GM18909 (cell line): ENCODE results near the gene C1GALT1C1.
A peak's percentile ranks its signal among the peaks of the same experiment; 100 is the strongest.
"Not testable (repeated sequence)": the region's sequence is repeated elsewhere in the genome, so short reads cannot be mapped to it uniquely, and the experiment has no call there.

ENCODE experiments used
- ATAC-seq: cut with Tn5 transposase; IDR thresholded peaks from one replicate; pipeline ENCODE4 v1.9.1; 2021; ENCODE audit warnings: mild to moderate bottlenecking; ENCODE audit not compliant: unreplicated experiment, poor library complexity

Gene C1GALT1C1

GRCh38 chrX:120629667-120630537 lies at the start of gene C1GALT1C1:
TSS of gene C1GALT1C1 (minus strand) at chrX:120630054. CDS start at chrX:120627166, 2,888 bp downstream.
- peak; percentile 97 for ATAC-seq

- no peak for ATAC-seq
Measured at GRCh38 chrX:120677004-120677652, 47.3 kb upstream of the C1GALT1C1 start.

GRCh38 chrX:120672841-120673530 lies 43.1 kb upstream of the C1GALT1C1 start:
- ATAC-seq, result no peak

- ATAC-seq, result no peak
Measured at GRCh38 chrX:120672389-120672788, 42.5 kb upstream of the C1GALT1C1 start.

- ATAC-seq, result no peak
Measured at GRCh38 chrX:120671963-120672362, 42.1 kb upstream of the C1GALT1C1 start.

GRCh38 chrX:120668357-120668756 lies 38.5 kb upstream of the C1GALT1C1 start:
- ATAC-seq, result no peak

GRCh38 chrX:120664535-120664934 lies 34.7 kb upstream of the C1GALT1C1 start:
- not testable (repeated sequence) for ATAC-seq

GRCh38 chrX:120664081-120664480 lies 34.2 kb upstream of the C1GALT1C1 start:
- no peak for ATAC-seq

GRCh38 chrX:120662662-120663061 lies 32.8 kb upstream of the C1GALT1C1 start:
- no peak for ATAC-seq

- no peak for ATAC-seq
Measured at GRCh38 chrX:120660637-120661036, 30.8 kb upstream of the C1GALT1C1 start.

- no peak for ATAC-seq
Measured at GRCh38 chrX:120653000-120653399, 23.1 kb upstream of the C1GALT1C1 start.

GRCh38 chrX:120652256-120652655 lies 22.4 kb upstream of the C1GALT1C1 start:
- not testable (repeated sequence) for ATAC-seq

GRCh38 chrX:120647127-120647526 lies 17.3 kb upstream of the C1GALT1C1 start:
- no peak for ATAC-seq

- no peak for ATAC-seq
Measured at GRCh38 chrX:120642871-120643270, 13.0 kb upstream of the C1GALT1C1 start.

GRCh38 chrX:120638619-120639018 lies 8.8 kb upstream of the C1GALT1C1 start:
- no peak for ATAC-seq

GRCh38 chrX:120625371-120625770 lies 4.5 kb downstream of the C1GALT1C1 start:
- no peak for ATAC-seq

- no peak for ATAC-seq
Measured at GRCh38 chrX:120617996-120618630, 11.7 kb downstream of the C1GALT1C1 start.

GRCh38 chrX:120614816-120615215 lies 15.0 kb downstream of the C1GALT1C1 start:
- no peak for ATAC-seq

- ATAC-seq, result no peak
Measured at GRCh38 chrX:120612086-120612485, 17.8 kb downstream of the C1GALT1C1 start.

GRCh38 chrX:120604361-120604782 lies 25.5 kb downstream of the C1GALT1C1 start:
- ATAC-seq, result peak; percentile 62
